Astrocyte (in vitro differentiated cells and primary cell): ENCODE data around the gene PMM2. TPM values are rescaled to one million over a fixed set of nuclear protein-coding genes. Genes with fewer than 3 reads are reported as not detected.
"Not testable (repeated sequence)": the region's sequence is repeated elsewhere in the genome, so short reads cannot be mapped to it uniquely, and the experiment has no call there.

Experiments used
- DNase-seq: peaks from one replicate; pipeline ENCODE4 v3.0.0-alpha.2; 2010; ENCODE audit warnings: low read depth
- FAIRE-seq: peaks from 2 replicates; lab custom pipeline; 2011; peaks lifted over from hg19 to GRCh38; lab: Jason Lieb, UNC
- H2AFZ ChIP-seq: 2 replicates; pipeline ENCODE4 v1.6.0; 2012; ENCODE audit warnings: low read depth, low read length, inconsistent platforms
- H3K27ac ChIP-seq: 2 replicates; pipeline ENCODE4 v1.5.1; 2011; ENCODE audit warnings: low read depth, low read length, inconsistent platforms
- H3K27me3 ChIP-seq: 2 replicates; pipeline ENCODE4 v1.6.0; 2011; ENCODE audit warnings: low read length, inconsistent platforms; ENCODE audit not compliant: insufficient read depth
- H3K36me3 ChIP-seq: 2 replicates; pipeline ENCODE4 v1.5.1; 2011; ENCODE audit warnings: low read length, inconsistent platforms; ENCODE audit not compliant: insufficient read depth
- H3K4me1 ChIP-seq: 2 replicates; pipeline ENCODE4 v1.5.1; 2011; ENCODE audit warnings: low read length, inconsistent platforms; ENCODE audit not compliant: insufficient read depth
- H3K4me2 ChIP-seq: 2 replicates; pipeline ENCODE4 v1.6.0; 2012; ENCODE audit warnings: low read length, inconsistent platforms
- H3K4me3 ChIP-seq: 2 replicates; pipeline ENCODE4 v1.5.1; 2011; ENCODE audit warnings: low read depth, mild to moderate bottlenecking, low read length, inconsistent platforms; ENCODE audit not compliant: insufficient read depth
- H3K79me2 ChIP-seq: 2 replicates; pipeline ENCODE4 v1.6.0; 2012; ENCODE audit warnings: mild to moderate bottlenecking, low read length, inconsistent platforms; ENCODE audit not compliant: insufficient read depth
- H3K9ac ChIP-seq: 2 replicates; pipeline ENCODE4 v1.6.0; 2012; ENCODE audit warnings: mild to moderate bottlenecking, low read length, inconsistent platforms
- H3K9me3 ChIP-seq: 2 replicates; pipeline ENCODE4 v1.5.1; 2012; ENCODE audit warnings: low read depth, mild to moderate bottlenecking, low read length, inconsistent platforms; ENCODE audit not compliant: insufficient read depth
- H4K20me1 ChIP-seq: 2 replicates; pipeline ENCODE4 v1.6.0; 2012; ENCODE audit warnings: low read length, inconsistent platforms; ENCODE audit not compliant: insufficient read depth
- H3K27ac Mint-ChIP-seq: one replicate; pipeline ENCODE4 v1.8.0; 2021; ENCODE audit warnings: mild to moderate bottlenecking, mixed read lengths; ENCODE audit not compliant: unreplicated experiment
- H3K27me3 Mint-ChIP-seq: one replicate; pipeline ENCODE4 v1.8.0; 2021; ENCODE audit warnings: low read depth, mixed read lengths; ENCODE audit not compliant: unreplicated experiment
- H3K36me3 Mint-ChIP-seq: one replicate; pipeline ENCODE4 v1.8.0; 2021; ENCODE audit warnings: low read depth, mixed read lengths; ENCODE audit not compliant: unreplicated experiment
- H3K4me1 Mint-ChIP-seq: one replicate; pipeline ENCODE4 v1.8.0; 2021; ENCODE audit warnings: low read depth, mixed read lengths; ENCODE audit not compliant: unreplicated experiment
- H3K4me3 Mint-ChIP-seq: one replicate; pipeline ENCODE4 v1.8.0; 2021; ENCODE audit warnings: mild to moderate bottlenecking, moderate library complexity, mixed read lengths; ENCODE audit not compliant: unreplicated experiment
- H3K9me3 Mint-ChIP-seq: one replicate; pipeline ENCODE4 v1.8.0; 2021; ENCODE audit warnings: mild to moderate bottlenecking, mixed read lengths; ENCODE audit not compliant: unreplicated experiment
- CTCF ChIP-seq: IDR thresholded peaks from 2 replicates; pipeline ENCODE4 v1.5.1; 2011; ENCODE audit warnings: low read depth, mild to moderate bottlenecking, inconsistent platforms, low read length, moderate library complexity; ENCODE audit not compliant: insufficient read depth
- EZH2 ChIP-seq: IDR thresholded peaks from 2 replicates; pipeline ENCODE4 v1.6.1; 2012; ENCODE audit warnings: mild to moderate bottlenecking, low read length, inconsistent platforms; ENCODE audit not compliant: insufficient read depth
- total RNA-seq: library from RNA; stranded (reverse); gene quantifications from 2 replicates; pipeline ENCODE4 v1.2.1, GENCODE V29; 2021

Gene PMM2
- total RNA-seq, 1 donor from 2014 or later, result 57.8 TPM

- Mint-ChIP-seq H3K9me3 (no peaks in the 10 kb centered on the region), H3K4me3 (no peak overlapping the region), H3K27ac (peak overlapping the region; percentile 41), H3K27me3 (no peaks in the 10 kb centered on the region), H3K4me1 (peaks cover 12% of the 10 kb centered on the region), H3K36me3 (no peaks in the 10 kb centered on the region)
- Histone ChIP-seq H3K4me2 (no peak overlapping the region), H3K4me3 (no peak overlapping the region), H3K27ac (no peak overlapping the region), H2AFZ (no peak overlapping the region), H3K9ac (no peak overlapping the region), H3K9me3 (no peaks in the 10 kb centered on the region), H3K79me2 (no peaks in the 10 kb centered on the region), H4K20me1 (no peaks in the 10 kb centered on the region), H3K27me3 (no peaks in the 10 kb centered on the region), H3K4me1 (peaks cover 22% of the 10 kb centered on the region), H3K36me3 (no peaks in the 10 kb centered on the region)
- DNase-seq (no peak), FAIRE-seq (no peak)
- no peak for TF ChIP-seq EZH2
- no peak for TF ChIP-seq CTCF
Measured at GRCh38 chr16:8874388-8874787, 76.7 kb downstream of the PMM2 start.

- H3K4me1 ChIP-seq, result peaks cover 19% of the 10 kb centered on the region
- H3K9me3 Mint-ChIP-seq, H3K27me3 Mint-ChIP-seq, FAIRE-seq, H3K9ac ChIP-seq, H3K4me2 ChIP-seq, H3K27me3 ChIP-seq, H3K4me3 Mint-ChIP-seq, H3K27ac ChIP-seq, H3K36me3 Mint-ChIP-seq, H2AFZ ChIP-seq, H3K9me3 ChIP-seq, H3K79me2 ChIP-seq, H3K4me3 ChIP-seq, H4K20me1 ChIP-seq, H3K27ac Mint-ChIP-seq, DNase-seq, H3K36me3 ChIP-seq: not testable (repeated sequence)
- H3K4me1 Mint-ChIP-seq, result peaks cover 11% of the 10 kb centered on the region
Measured at GRCh38 chr16:8875317-8875716, 77.7 kb downstream of the PMM2 start.

GRCh38 chr16:8877894-8878522 is 80.4 kb downstream of the PMM2 start:
- H3K27ac ChIP-seq, result peak overlapping the region; percentile 52
- no peaks in the 10 kb centered on the region for H3K79me2 ChIP-seq
- peak overlapping the region; percentile 20 for H3K9ac ChIP-seq
- H3K27me3 Mint-ChIP-seq, result no peaks in the 10 kb centered on the region
- H3K27ac Mint-ChIP-seq, result peak overlapping the region; percentile 69
- no peak for DNase-seq
- H3K36me3 Mint-ChIP-seq, result no peaks in the 10 kb centered on the region
- no peaks in the 10 kb centered on the region for H3K9me3 ChIP-seq
- no peaks in the 10 kb centered on the region for H3K27me3 ChIP-seq
- H3K4me3 ChIP-seq, result no peak overlapping the region
- no peaks in the 10 kb centered on the region for H4K20me1 ChIP-seq
- no peak for FAIRE-seq
- no peaks in the 10 kb centered on the region for H3K9me3 Mint-ChIP-seq
- peak overlapping the region; percentile 69 for H3K4me2 ChIP-seq
- no peak overlapping the region for H3K4me3 Mint-ChIP-seq
- H2AFZ ChIP-seq, result no peak overlapping the region
- peaks cover 7% of the 10 kb centered on the region for H3K4me1 Mint-ChIP-seq
- peaks cover 11% of the 10 kb centered on the region for H3K4me1 ChIP-seq
- no peak for TF ChIP-seq EZH2
- no peak for TF ChIP-seq CTCF
- no peaks in the 10 kb centered on the region for H3K36me3 ChIP-seq
